ENCODE measurements around the gene CASP8. TPM values are rescaled to one million over a fixed set of nuclear protein-coding genes. Genes with fewer than 3 reads are reported as not detected.

The CASP8 gene
- total and polyA plus RNA-seq, 7 donors: 4.9 to 28.7 (median 13.0) TPM

DNA sequence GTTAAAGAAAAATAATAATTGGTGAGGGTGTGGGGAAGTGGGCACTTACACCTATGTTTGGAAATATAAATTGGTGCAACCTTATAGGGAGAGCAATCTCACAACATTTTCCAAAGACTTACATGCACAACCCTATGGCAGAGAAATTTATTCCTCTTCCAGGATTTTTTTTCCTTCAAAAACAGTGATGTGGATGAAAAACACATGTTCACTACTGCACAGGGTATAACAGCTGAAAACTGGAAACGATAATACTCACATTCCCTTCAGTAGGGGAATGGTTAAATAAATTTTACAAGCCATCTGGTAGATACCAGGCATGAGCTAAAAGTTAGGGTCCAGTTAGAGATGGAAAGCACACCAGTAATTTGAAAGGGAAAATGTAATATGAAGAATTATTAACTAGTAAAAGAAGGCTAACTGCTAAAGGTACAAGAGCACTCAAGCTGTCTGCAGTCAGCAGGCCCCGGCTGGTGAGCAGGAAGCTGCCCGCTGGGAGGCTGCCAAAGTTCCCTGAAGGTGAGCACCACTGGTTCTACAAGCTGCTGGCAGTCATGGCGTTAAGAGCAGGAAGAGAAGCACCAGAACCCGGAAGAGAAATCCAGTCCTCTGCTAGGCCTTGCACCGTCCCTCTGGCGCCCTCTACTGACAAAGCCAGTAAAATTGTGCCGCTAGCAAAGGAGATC lies 28.4 kb upstream of the CASP8 start:
- DNase-seq: peak; percentile 90
- H3K27me3 ChIP-seq: no peaks in the 10 kb centered on the region
- 8 to 11% methylated on average over 8 of the region's 8 CpGs for WGBS, 2 donors
- H3K27ac ChIP-seq: peak overlapping the region in 3 of 4 donors; percentile 10 to 40 (median 23)
- H3K4me3 ChIP-seq: no peak overlapping the region
- H3K9me3 ChIP-seq: no peaks in the 10 kb centered on the region
- no peaks in the 10 kb centered on the region for H3K36me3 ChIP-seq
- peak in 2 of 4 donors; percentile 23 to 35 for TF ChIP-seq POLR2AphosphoS5 (IDR thresholded peaks at IDR 0.05)
- TF ChIP-seq CTCF (IDR thresholded peaks at IDR 0.05): peak; percentile 14 to 74 (median 64)
- TF ChIP-seq POLR2A (IDR thresholded peaks at IDR 0.05): no peak
- intact Hi-C loops (cut with DNase I): loop anchor here (10.0 kb wide), 2 partner anchors 223 to 267 kb away; partner anchors contain the start of genes ORC2, STRADB and TRAK2
- H3K4me1 ChIP-seq: peaks cover 0 to 26% (median 6%) of the 10 kb centered on the region in 4 donors

GRCh38 chr2:201232467-201232815 lies 27.9 kb upstream of the CASP8 start:
- DNase-seq: no peak
- Histone ChIP-seq H3K9me3 (no peaks in the 10 kb centered on the region), H3K36me3 (no peaks in the 10 kb centered on the region), H3K27me3 (no peaks in the 10 kb centered on the region), H3K27ac (no peak overlapping the region), H3K4me3 (no peak overlapping the region), H3K4me1 (peaks cover 0 to 26% (median 6%) of the 10 kb centered on the region in 4 donors)
- 15 to 31% methylated on average over 3 of the region's 3 CpGs for WGBS, 2 donors
- no peak for TF ChIP-seq EP300 (IDR thresholded peaks at IDR 0.05)
- no peak for TF ChIP-seq CTCF (IDR thresholded peaks at IDR 0.05)
- TF ChIP-seq POLR2A (IDR thresholded peaks at IDR 0.05): no peak
- TF ChIP-seq POLR2AphosphoS5 (IDR thresholded peaks at IDR 0.05): no peak
- intact Hi-C loops (cut with DNase I): loop anchor here (10.0 kb wide), 2 partner anchors 222 to 268 kb away; partner anchors contain the start of genes ORC2, STRADB and TRAK2

- H3K27me3 ChIP-seq: no peaks in the 10 kb centered on the region
- intact Hi-C loops (cut with DNase I): loop anchor here (10.0 kb wide), 2 partner anchors 221 to 269 kb away; partner anchors contain the start of genes ORC2, STRADB and TRAK2
- H3K4me1 ChIP-seq: peaks cover 0 to 26% (median 6%) of the 10 kb centered on the region in 4 donors
- no peaks in the 10 kb centered on the region for H3K36me3 ChIP-seq
- no peaks in the 10 kb centered on the region for H3K9me3 ChIP-seq
- DNase-seq: peak; percentile 66
- H3K27ac ChIP-seq: peak overlapping the region in 2 of 4 donors; percentile 9 to 22
- peak overlapping the region in 3 of 4 donors; percentile 7 to 23 (median 19) for H3K4me3 ChIP-seq
- TF ChIP-seq POLR2AphosphoS5 (IDR thresholded peaks at IDR 0.05): no peak
- peak in 1 of 2 donors; percentile 15 for TF ChIP-seq POLR2A (IDR thresholded peaks at IDR 0.05)
- 5 to 16% methylated on average over 8 of the region's 8 CpGs for WGBS, 2 donors
These were observed 27.0 kb upstream of the CASP8 start for GRCh38 chr2:201233192-201233811.

- DNase-seq: no peak
- intact Hi-C loops (cut with DNase I): loop anchor here (10.0 kb wide), 2 partner anchors 221 to 269 kb away; partner anchors contain the start of genes ORC2, STRADB and TRAK2
These were observed 26.3 kb upstream of the CASP8 start for GRCh38 chr2:201233812-201234662.

More at GRCh38 chr2:201233812-201234662, 26.3 kb upstream of the CASP8 start:
- Histone ChIP-seq H3K36me3 (no peaks in the 10 kb centered on the region), H3K4me3 (peak overlapping the region in 3 of 4 donors; percentile 7 to 23 (median 19)), H3K4me1 (peaks cover 0 to 26% (median 6%) of the 10 kb centered on the region in 4 donors), H3K27ac (peak overlapping the region in 2 of 4 donors; percentile 9 to 22), H3K27me3 (no peaks in the 10 kb centered on the region), H3K9me3 (no peaks in the 10 kb centered on the region)
- TF ChIP-seq POLR2A (IDR thresholded peaks at IDR 0.05): no peak
- TF ChIP-seq CTCF (IDR thresholded peaks at IDR 0.05): no peak
- no peak for TF ChIP-seq EP300 (IDR thresholded peaks at IDR 0.05)
- no peak for TF ChIP-seq POLR2AphosphoS5 (IDR thresholded peaks at IDR 0.05)
- 42 to 50% methylated on average over 21 of the region's 21 CpGs for WGBS, 2 donors

Measured in sigmoid colon (tissue), 7 donors.